NCI-H446 treated with DMSO at 0.1 percent for 48 hours (cell line): ENCODE measurements around the gene JAK2.
"Not testable (repeated sequence)": the region's sequence is repeated elsewhere in the genome, so short reads cannot be mapped to it uniquely, and the experiment has no call there.

Experiments used
- DNase-seq: peaks from one replicate; lab custom pipeline; 2025; lab: John Stamatoyannopoulos, UW

JAK2 gene

DNA sequence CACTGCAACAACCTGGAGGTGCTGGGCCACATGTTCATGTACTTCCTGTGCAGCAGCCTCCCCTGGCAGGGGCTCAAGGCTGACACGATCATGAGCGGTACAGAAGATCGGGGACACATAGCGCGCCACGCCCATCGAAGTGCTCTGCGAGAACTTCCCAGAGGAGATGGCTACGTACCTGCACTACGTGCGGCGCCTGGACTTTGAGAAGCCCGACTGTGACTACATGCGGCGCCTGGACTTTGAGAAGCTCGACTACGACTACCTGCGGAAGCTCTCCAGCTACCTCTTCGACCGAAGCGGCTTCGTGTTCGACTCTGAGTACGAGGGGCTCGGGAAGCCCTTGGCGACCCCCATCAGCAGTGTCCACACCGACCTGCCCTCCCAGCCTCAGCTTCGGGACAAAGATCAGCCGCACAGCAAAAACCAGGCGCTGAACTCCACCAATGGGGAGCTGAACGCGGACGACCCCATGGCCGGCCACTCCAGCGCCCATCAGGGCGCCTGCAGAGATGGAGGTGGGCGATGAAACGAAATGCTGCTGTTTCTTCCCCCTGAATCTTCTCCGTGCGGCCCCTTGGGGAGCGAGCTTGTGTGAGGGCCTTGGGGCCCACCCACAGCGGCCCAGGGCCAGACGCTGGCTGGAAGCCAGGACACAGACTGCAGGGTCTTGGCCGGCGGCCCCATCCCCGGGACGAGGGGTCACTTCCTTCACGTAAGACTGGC is 56.5 kb downstream of the JAK2 start:
- no peak for DNase-seq

DNA sequence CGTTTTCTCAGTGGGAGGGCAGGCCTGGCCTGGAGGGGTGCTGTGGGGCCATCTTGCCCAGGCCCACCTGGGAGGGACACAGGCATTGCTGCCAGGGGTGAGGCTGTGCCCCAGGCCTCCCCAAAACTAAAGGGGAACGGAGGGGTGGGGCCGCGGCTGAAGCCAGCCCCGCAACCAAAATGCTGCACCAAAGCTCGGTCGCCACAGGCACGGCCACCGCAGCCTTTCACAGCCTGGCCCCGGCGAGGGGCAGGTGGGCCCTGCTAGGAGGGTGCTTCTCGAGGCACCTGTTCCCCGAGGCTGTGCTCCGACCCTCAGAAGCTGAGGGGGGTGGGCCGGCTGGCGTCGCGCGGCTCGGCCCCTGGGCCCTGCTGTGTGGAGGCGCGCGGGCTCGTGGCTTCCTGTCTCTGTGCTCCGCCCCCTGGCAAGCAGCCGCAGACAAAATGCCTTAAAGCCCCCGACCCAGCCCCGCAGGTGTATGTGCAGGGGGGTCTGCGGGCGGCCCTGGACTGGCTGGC is 57.6 kb downstream of the JAK2 start:
- no peak for DNase-seq

DNA sequence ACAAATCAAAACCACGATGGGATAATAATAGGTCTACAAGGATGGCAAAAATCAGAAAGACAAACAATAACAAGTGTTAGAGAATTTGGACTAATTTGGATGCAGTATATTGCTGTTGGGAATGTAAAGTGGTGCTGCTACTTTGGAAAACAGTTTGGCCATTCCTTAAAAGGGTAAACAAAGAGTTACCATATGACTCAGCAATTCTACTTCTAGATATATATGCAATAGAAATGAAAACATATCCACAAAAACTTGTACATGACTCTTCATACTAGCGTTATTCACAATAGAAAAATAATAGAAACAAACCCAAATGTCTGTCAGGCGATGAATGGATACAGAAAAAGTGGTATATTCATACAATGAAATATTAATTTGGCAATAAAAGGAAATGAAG is 58.3 kb downstream of the JAK2 start:
- no peak for DNase-seq

DNA sequence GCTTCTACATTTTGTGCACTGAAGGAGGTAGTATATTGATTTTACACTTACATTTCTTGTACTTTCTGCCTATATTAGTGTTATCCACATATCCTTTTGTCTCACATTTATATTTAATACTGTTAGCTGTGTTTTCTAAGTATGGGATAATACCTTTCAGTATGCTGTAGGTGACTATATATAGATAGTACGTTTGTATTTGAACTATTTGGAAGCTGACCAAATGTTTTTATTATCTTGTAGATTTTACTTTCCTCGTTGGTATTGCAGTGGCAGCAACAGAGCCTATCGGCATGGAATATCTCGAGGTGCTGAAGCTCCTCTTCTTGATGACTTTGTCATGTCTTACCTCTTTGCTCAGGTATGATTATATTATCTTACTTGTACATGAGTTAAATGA is 59.1 kb downstream of the JAK2 start:
- no peak for DNase-seq

DNA sequence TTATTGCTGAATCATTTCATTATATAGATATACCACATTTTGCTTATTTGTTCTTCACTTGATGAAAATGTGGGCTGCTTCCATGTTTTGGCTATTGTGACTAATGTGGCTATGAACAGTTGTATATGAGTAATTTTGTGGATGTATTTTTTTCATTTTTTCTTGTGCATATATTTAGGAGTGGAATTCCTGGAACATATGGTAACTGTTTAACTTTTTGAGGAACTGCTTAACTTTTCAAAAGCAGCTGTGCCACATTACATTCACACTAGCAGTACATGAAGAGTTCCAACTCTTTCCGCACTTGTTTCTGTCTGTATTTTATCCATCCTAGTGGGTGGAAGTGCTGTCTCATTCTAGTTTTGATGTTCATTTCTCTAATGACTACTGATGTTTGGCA is 67.8 kb downstream of the JAK2 start:
- no peak for DNase-seq

DNA sequence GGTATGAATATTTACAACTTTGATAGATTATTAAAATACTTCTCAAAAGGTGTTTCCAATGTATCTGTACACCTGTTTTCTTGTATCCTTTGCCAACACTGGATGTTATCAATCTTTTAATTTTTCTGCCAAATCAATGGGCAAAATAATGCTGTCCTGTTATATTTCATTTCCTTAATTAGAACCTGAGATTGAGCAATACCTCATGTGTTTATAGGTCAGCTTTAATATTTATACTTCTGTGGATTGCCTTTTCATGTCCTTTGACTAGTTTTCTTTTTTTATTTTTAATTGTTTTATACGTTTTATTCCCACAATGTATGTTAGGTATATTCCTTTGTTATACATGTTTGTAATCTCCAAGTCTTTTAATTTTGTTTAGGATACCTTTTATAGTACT is 77.6 kb downstream of the JAK2 start:
- DNase-seq = no peak

DNA sequence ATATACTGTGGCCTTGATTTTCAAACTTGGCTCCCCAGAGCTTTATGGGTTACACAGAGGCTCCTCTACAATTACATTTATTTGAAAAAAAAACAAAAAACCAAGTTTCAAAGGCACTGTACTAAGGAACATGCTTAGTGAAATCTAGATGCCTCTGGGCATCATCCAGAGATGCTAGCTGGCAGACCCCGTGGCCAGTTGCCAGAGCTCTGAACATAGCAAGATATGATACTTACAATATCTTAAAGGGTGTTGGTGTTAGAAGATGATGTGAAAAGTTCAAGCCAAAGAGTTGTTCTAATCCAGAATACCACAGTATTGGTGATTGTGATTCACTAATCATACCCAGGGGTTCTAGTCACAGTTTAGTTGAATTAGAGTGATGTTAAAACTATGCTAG is 87.8 kb downstream of the JAK2 start:
- DNase-seq = no peak

DNA sequence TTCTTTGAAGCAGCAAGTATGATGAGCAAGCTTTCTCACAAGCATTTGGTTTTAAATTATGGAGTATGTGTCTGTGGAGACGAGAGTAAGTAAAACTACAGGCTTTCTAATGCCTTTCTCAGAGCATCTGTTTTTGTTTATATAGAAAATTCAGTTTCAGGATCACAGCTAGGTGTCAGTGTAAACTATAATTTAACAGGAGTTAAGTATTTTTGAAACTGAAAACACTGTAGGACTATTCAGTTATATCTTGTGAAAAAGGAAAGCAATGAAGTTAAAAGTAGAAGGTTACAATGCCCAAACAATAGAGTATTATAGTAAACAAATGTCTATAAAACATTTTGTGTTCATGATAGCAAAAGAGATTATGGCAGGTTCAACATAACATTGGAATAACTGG is 88.6 kb downstream of the JAK2 start:
- no peak for DNase-seq

DNA sequence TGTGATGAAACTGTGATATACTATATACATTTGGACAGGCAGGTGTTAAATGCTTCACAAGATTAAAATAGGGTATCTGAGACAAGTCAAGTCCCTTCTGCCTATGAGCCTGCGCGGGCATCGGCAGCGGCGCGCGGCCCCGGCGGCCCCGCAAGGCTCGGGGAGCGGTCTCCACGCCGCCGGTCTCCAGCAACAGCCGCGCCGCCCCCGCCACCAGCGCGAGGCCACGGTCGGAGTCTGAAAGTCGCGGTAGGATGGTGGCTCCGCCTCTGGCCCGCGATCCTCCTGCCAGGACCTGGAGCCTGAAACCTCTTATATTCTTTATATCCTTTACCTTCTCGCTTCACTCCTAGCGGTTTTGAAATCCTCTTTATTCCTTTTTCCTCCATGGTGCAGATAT is 100.9 kb downstream of the JAK2 start:
- no peak for DNase-seq

DNA sequence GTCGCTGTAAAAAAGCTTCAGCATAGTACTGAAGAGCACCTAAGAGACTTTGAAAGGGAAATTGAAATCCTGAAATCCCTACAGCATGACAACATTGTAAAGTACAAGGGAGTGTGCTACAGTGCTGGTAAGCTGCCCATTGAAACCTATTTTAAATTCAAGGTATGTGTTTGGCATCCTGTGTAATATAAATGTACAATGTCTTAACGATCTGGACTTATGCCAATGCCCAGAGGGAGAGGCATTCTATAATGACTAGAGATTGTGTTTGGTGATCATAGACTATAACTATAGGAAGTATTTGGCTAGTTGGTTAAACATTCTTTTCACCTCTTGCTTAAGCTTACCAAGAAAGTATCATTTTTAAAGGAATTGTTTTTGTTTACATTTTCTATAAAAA is 104.7 kb downstream of the JAK2 start:
- no peak for DNase-seq

DNA sequence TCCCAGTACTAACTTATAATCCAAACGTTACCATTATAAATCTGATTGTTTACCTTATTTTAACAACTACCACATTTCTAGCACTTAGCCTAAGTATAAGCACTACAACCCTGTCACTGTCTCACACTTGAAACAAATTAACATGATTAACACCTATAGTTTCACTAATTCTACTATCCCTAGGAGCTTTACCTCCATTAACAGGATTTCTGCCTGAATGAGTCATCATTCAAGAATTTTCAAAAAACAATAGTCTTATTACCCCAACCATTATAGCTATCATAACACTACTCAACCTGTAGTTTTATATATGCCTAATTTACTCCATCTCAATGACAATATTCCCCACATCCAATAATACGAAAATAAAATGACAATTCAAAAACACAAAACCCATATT is 110.7 kb downstream of the JAK2 start:
- no peak for DNase-seq

DNA sequence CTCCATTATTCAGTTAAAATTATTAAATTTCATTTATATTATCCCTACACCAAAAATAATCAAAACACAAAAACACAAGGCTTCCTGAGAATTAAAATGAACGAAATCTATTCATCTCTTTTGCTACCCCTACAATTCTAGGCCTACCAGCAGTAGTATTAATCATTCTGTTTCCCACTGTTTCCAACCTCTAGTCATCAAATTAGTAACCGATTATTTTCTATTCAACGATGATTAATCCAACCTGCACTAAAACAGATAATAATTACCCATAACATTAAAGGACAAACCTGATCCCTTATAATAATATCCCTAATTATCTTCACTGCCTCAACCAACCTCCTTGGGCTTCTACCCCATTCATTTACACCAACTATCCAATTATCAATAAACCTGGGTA is 114.4 kb downstream of the JAK2 start:
- DNase-seq = no peak

DNA sequence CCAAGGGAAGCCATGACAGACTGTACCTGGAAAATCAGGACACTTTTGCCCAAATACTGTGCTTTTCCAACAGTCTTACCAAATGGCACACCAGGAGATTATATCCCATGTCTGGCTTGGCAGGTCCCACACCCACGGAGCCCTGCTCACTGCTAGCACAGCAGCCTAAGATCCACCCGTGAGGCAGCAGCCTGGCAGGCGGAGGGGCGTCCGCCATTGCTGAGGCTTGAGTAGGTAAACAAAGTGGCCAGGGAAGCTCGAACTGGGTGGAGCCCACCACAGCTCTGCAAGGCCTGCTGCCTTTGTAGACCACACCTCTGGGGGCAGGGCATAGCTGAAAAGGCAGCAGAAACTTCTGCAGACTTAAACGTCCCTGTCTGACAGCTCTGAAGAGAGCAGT is 116.1 kb downstream of the JAK2 start:
- DNase-seq = not testable (repeated sequence)

DNA sequence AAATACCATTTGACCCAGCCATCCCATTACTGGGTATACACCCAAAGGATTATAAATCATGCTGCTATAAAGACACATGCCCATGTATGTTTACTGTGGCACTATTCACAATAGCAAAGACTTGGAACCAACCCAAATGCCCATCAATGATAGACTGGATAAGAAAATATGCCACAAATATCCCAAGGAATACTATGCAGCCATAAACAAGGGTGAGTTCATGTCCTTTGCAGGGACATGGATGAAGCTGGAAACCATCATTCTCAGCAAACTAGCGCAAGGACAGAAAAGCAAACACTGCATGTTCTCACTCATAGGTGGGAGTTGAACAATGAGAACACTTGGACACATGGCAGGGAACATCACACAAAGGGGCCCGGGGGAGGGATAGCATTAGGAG is 121.4 kb downstream of the JAK2 start:
- DNase-seq = not testable (repeated sequence)

DNA sequence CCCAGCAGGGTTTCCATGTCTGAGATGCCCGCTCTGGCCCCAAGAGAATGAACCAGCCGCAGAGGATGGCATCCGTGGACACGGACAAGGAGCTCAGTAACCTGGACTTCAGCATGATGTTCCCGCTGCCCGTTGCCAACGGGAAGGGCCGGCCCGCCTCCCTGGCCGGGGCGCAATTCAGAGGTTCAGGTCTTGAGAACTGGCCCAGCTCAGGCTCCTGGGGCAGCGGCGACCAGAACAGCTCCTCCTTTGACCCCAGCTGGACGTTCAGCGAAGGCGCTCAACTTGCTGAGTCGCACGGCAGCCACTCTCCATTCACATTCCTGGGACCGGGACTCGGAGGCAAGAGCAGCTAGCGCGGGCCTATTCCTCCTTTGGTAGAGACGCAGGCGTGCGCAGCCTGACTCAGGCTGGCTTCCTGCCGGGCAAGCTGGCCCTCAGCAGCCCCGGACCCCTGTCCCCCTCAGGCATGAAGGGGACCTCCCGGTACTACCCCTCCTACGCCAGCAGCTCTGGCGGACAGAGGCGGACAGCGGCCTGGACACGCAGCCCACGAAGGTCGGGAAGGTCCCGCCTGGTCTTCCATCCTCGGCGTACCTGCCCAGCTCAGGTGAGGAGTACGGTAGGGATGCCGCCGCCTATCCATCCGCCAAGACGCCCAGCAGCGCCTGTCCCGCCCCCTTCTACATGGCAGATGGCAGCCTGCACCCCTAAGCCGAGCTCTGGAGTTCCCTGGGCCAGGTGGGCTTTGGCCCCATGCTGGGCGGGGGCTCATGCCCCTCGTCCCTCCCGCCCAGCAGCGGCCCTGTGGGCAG is 126.0 kb downstream of the JAK2 start:
- DNase-seq = no peak

DNA sequence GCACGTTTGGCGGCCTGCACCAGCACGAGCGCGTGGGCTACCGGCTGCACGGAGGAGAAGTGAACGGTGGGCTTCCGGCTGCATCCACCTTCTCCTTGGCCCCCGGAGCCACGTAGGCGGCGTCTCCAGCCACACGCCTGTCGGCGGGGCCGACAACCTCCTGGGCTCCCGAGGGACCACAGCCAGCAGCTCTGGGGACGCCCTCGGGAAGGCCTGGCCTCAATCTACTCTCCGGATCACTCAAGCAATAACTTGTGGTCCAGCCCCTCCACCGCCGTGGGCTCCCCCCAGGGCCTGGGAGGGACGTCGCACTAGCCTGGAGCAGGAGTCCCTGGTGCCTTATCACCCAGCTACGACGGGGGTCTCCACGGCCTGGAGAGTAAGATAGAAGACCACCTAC is 126.6 kb downstream of the JAK2 start:
- no peak for DNase-seq

DNA sequence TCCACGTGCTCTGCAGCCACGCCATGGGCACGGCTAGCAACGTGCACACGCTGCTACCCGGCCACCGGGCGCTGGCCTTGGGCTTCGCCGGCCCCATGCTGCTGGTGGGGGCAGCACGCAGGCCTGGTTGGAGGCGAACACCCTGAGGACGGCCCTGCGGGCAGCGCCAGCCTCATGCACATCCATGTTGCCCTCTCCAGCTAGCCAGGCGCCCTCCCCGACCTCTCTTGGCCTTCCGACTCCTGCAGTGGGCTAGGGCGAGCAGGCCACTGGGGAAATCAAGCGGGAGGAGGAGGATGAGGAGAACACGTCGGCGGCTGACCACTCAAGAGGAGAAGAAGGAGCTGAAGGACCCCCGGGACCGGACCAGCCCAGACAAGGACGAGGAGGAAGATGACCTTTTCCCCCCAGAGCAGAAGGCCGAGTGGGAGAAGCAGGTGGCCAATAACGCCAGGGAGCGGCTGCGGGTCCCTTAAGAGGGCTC is 127.1 kb downstream of the JAK2 start:
- DNase-seq = no peak

DNA sequence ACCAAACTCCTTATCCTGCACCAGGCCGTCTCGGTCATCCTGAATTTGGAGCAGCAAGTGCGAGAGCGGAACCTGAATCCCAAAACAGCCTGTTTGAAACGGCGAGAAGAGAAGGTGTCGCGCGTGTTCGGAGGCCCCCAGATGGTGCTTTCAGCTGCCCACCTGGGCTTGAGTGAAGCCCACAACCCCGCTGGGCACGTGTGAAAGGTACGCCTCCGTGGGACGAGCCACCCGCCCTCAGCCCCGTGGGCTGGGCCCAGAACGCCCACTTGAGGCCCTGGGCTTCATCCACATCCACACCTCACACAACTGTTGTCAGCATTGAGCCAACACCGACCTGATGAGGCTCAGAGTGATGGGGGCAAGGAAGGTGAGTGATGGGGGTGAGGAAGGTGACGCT is 127.6 kb downstream of the JAK2 start:
- no peak for DNase-seq

DNA sequence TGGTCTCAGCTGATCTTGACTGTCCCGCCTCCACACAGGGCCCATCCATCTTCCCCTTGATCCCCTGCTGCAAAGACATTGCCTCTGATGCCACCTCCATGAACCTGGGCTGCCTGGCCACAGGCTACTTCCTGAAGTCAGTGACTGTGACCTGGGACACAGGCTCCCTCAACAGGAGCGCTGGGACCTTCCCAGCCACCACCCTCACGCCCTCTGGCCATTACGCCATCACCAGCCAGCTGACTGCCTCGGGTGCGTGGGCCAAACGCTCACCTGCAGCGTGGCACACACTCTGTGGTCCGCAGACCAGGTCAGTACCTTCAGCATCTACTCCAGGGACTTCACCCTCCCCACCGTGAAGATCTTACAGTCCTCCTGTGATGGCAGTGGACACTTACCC is 128.5 kb downstream of the JAK2 start:
- DNase-seq = no peak

DNA sequence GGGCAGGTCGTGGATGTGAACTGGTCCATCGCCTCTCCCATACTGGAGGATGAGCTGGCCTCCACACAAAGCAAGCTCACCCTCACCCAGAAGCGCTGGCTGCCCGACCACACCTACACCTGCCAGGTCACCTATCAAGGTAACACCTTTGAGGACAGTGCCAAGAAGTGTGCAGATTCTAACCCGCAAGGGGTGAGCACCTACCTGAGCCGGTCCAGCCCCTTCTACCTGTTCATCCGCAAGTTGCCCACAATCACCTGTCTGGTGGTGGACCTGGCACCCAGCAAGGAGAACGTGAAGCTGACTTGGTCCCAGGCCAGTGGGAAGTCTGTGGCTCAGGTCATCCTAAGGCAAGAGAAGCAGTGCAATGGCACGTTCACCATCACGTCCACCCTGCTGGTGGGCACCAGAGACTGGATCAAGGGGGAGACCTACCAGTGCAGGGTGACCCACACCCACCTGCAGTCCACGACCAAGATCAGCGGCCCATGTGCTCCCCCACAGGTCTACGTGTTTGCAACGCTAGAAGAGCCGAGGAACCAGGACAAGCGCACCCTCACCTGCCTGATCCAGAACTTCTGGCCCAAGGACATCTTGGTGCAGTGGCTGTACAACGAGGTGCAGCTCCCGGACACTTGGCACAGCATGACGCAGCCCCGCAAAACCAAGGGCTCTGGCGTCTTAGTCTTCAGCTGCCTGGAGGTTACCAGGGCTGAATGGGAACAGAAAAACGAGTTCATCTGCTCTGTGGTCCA is 129.1 kb downstream of the JAK2 start:
- no peak for DNase-seq

DNA sequence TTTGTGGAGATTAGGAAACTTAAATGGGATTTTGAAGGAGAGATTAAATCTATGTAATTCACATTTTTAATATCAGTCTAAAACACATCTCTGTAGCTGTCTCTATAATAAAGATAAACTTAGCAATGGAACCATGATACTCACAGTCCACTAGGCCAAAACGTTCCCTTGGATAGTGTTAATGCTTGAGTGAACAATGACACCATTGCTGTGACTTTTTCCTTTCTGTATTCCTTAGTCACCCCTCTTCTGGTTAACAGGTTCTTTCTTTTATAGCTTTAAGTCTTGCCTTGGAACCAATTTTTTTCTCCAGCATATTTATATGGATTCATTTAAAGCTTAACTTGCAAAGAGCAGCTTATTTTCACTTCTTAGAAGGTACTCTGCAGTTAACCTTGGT is 137.0 kb downstream of the JAK2 start:
- DNase-seq = no peak

DNA sequence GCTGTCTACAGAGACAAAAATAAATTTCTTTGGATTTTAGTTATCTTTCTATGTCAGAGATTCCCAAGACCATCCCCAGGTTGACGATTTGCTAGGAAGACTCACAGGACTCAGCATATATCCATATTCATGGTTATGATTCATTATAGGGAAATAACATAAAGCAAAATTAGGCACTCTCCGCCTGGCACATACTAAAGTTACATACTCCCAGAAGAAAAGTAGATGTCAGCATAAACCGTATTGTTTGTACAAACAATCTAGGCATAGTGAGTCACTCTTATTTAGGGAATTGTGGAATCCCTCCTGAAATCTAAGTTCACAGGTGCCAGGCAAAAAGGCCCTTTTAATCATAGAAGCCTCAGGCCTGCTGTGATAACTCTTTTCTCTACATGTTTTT is 137.4 kb downstream of the JAK2 start:
- DNase-seq = no peak

DNA sequence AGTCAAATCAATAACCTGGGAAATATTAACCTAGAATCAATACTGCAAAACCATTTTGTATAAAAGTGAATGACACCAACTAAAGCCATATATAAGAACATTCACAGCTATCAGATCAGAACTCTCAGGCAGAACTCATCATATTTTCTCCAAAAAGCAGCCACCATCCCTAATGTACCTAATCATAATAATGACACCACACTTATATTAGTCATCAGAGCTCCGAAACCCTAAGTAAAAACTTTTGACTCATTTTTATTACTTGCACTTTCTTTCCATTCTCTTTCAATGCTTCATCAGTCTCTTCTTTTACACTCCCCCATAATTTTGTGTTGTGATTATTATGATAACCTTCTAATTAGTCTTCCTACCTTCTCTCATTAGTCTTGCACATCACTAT is 155.1 kb downstream of the JAK2 start:
- DNase-seq = no peak
